Fibroblast of skin of left quadriceps (primary cell): Measurements from ENCODE around the gene IL3RA.
"Not testable (repeated sequence)": the region's sequence is repeated elsewhere in the genome, so short reads cannot be mapped to it uniquely, and the experiment has no call there.

ENCODE experiments used
- DNase-seq, 2 experiments: peaks; one replicate each; pipeline ENCODE4 v3.0.0-alpha.2; 2013; ENCODE audit warnings: low read depth in 2 of 2

Gene IL3RA

GRCh38 chrX:1398431-1399340 lies 62.1 kb downstream of the IL3RA start:
- no peak for DNase-seq

DNA sequence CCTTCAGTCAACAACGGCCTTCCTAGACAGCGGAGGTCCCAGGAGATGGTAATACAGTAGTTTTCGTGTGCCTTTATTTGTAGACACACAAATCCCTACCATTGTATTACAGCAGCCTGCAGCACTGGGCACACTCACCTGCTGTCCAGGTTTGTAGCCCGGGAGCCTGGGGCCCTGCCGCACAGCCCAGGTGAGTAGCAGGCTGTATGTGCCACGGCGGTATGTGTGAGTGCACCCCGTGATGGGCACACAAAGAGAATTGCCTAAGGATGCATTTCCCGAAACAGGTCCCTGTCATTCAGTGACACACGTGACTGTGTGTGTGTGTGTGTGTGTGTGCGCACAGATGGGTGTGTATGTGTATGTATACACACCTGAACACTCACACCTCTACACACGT lies 63.5 kb downstream of the IL3RA start:
- DNase-seq = no peak

DNA sequence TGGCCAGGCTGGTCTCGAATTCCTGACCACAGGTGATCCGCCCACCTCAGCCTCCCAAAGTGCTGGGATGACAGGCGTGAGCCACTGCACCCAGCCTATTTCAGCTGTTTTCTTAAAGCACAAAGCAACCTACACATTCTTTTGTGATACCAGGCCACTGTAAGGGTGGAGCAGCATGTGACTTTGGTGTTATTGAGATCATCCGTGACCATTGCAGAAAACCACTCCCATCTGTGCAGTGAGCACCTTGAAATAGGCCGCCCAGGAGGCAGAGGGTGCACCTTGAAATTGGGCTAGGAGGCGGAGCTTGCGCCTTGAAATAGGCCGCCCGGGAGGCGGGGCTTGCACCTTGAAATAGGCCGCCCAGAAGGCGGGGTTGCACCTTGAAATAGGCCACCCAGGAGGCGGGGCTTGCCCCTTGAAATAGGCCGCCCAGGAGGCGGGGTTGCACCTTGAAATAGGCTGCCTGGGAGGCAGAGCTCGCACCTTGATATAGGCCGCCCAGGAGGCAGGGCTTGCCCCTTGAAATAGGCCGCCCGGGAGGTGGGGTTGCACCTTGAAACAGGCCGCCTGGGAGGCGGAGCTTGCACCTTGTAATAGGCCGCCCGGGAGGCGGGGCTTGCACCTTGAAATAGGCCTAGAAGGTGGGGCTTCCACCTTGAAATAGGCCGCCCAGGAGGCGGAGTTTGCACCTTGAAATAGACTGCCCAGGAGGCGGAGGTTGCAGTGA lies 64.3 kb downstream of the IL3RA start:
- DNase-seq = no peak

- DNase-seq = no peak
These were observed 65.2 kb downstream of the IL3RA start for GRCh38 chrX:1401611-1402430.

DNA sequence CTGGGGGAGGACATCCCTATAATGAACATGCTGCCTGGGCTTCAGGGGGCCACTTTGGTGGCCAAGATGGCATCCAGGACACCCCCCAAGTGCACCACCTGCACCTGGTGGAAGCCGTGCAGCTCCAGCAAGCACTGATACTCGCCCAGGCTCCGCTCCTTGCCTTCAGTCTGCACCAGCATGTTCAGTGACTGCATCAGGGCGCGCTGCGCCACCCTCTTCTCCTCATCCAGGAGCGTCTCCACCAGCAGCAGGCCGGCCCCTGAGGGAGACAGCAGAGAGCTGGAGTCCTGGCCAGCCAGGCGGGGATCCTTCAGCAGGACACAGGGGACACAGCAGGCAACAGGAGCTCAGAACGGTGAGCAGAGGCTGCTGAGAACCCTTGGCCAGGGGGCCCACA lies 66.6 kb downstream of the IL3RA start:
- DNase-seq = no peak

DNA sequence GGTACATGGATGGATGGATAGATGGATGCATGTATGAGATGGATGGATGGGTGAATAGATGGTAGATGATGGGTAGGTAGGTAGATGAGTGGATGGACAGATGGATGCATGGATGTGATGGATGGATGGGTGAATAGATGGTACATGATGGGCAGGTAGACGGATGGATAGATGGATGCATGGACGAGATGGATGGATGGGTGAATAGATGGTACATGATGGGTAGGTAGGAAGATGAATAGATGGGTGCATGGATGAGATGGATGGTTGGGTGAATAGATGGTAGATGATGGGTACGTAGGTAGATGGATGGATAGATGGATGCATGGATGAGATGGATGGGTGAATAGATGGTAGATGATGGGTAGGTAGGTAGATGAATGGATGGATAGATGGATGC lies 67.3 kb downstream of the IL3RA start:
- DNase-seq = not testable (repeated sequence)

GRCh38 chrX:1405769-1406168 lies 69.2 kb downstream of the IL3RA start:
- not testable (repeated sequence) for DNase-seq

- DNase-seq = no peak
These were observed 70.5 kb downstream of the IL3RA start for GRCh38 chrX:1407035-1407434.

DNA sequence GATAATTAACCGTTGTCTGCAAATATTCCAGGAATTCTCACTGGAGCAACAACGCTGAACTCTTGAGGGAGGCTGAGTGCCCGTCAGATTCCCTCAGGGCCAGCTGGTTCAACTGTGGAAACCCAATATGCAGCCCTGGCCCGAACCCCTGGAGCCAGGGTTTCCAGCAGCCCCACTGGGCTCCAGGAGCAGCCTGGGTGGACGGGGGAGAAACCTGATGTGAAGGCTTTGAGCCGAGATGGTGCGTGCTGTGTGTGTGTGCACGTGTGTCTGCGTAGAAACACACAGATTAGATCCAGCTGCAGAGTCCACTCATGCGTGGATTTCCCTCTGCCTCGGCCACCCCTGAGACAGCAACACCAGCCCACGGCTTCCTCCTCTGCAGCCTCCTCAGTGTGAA lies 74.7 kb downstream of the IL3RA start:
- no peak for DNase-seq

- DNase-seq = no peak
These were observed 76.1 kb downstream of the IL3RA start for GRCh38 chrX:1412551-1413161.

GRCh38 chrX:1416327-1416784 lies 79.8 kb downstream of the IL3RA start:
- no peak for DNase-seq

- DNase-seq = no peak
These were observed 80.6 kb downstream of the IL3RA start for GRCh38 chrX:1416965-1417760.

- DNase-seq = no peak
These were observed 81.6 kb downstream of the IL3RA start for GRCh38 chrX:1417921-1418771.

DNA sequence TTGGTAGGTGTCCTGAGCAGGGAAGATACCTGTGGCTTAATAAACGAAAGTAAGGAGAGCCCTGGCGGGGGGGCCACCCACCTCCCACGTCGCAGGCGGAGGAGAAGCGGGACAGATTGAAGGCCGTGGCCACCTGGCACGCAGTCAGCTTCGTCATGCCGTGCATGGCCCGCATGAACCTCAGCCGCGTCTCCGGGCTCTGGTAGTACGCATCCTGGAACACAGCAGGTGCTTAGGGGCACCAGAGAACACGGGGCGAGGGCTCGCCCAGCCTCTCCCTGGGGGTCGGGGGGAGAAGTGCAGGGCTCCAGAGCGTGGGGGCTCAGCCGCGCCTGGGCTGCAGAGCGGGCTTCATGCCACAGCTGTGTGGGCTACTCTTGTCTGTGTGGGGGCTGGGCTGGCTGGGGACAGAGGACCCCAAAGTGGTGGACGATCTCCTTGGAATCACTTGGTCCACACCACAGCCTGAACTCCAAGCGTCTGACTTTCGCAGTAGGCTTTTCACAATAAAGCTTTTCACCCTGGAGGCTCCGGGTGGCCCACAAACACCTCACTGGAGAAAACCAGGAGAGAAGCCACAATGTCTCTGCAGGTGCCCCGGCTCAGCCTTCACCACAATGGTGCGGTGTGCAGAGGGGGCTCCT lies 82.4 kb downstream of the IL3RA start:
- DNase-seq = no peak

DNA sequence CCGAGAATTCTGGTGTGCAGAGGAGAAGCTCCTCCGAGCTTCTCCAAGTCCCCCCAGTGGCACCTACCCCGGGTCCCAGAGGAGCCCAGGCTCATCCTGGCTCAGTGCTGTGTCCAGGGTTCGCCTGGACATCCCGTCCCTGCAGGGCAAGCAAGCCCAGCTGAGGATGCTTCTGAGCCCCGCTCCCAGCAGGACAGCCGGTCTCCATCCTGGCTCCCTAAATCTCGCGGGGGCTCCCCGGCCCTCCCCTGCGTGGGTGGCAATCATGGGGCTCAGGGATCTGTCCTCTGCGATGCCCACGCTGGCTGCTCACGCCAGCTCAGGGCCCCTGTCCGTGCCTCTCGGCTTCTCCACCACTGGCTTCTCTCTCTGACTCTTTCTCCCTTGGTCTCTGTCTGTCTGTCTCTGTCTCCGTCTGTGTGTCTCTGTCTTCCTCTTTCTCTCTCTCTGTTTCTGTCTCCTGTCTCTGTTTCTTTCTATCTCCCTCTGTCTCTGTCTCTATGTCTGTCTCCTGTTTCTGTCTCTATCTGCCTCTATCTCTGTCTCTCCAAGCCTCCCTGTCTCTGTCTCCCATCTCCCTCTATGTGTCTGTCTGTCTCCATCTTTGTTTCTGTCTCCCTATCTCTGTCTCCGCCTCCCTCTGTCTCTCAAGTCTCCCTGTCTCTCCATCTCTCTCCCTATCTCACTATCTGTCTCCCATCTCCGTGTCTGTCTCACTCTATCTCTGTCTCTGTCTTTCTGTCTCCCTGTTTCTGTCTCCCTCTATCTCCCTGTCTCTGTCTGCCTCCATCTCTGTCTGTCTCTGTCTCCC lies 83.2 kb downstream of the IL3RA start:
- DNase-seq = no peak

- DNase-seq = no peak
These were observed 83.8 kb downstream of the IL3RA start for GRCh38 chrX:1420371-1420770.

DNA sequence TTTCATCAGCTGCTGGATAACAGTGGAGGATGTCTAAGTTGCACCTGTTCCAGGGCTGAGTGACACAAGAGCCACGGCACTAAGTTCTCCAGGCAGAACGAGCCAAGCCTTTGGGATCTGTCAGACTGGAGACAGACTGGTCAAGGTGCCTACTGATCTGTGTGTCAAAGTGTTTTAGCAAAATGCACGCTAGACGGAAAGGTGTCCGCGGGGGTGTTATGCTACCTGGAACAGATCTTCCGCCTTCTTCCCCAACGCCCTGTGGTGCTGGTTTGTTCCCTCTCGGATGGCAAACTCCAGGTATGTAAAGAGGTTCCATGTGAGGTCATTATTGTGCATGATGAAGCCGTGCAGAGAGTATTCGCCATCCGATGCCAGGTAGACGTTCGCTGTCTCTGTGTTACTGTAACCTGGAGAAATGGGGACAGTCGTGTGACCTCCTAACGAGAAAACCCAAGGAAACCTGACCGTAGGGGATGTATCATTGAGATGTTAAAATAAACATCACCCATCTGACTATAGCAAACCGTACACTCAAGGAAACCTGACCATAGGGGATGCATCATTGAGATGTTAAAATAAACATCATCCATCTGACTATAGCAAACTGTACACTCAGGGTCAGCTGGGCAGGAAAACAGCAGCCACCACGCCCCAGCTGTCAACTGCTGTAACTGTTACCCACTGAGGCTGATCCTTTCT lies 85.0 kb downstream of the IL3RA start:
- no peak for DNase-seq

DNA sequence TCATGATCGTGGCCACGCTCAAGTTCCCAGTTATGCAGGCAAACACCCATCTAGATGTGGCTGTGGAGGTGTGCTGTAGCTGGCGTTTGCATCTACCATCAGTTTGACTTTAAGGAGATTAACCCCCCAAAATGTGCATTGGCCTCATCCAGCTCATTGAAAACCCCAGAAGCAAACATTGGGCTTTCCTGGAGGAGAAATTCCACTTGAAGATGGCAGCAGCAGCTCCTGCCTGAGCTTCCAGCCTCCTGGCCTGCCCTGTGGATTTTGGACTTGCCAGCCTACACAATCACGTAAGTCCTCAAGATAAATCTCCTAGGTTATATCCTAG lies 85.5 kb downstream of the IL3RA start:
- DNase-seq = no peak
